Measurements from ENCODE around the gene MCOLN1.
A peak's percentile ranks its signal among the peaks of the same experiment; 100 is the strongest.
"Not testable (repeated sequence)": the region's sequence is repeated elsewhere in the genome, so short reads cannot be mapped to it uniquely, and the experiment has no call there.

MCOLN1 gene

DNA sequence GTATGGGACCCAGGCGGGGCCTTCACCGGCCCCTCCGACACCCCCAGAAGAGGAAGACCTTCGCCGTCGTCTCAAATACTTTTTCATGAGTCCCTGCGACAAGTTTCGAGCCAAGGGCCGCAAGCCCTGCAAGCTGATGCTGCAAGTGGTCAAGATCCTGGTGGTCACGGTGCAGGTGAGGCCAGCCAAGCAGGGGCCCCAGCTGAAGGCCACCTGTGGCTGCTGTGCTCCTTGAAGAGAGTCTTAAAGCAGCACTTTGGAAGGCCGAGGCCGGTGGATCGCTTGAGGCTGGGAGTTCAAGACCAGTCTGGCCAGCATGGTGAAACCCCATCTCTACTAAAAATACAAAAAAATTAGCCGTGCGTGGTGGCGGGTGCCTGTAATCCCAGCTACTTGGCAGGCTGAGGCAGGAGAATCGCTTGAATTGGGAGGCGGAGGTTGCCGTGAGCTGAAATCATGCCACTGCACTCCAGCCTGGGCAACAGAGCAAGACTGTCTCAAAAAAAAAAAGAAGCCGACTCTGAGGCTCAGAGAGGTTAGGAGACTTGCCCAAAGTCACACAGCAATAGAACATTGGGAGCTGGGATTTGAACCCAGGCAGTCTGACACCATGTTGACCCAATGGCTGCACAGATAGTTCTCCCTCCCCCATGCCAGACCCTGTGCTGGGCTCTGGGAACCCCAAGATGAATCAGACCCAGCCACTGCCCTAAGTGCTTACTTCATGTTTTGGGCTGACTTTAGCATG is 2.7 kb downstream of the MCOLN1 start:
- no peak for DNase-seq (ENCODE audit: low spot score)

DNA sequence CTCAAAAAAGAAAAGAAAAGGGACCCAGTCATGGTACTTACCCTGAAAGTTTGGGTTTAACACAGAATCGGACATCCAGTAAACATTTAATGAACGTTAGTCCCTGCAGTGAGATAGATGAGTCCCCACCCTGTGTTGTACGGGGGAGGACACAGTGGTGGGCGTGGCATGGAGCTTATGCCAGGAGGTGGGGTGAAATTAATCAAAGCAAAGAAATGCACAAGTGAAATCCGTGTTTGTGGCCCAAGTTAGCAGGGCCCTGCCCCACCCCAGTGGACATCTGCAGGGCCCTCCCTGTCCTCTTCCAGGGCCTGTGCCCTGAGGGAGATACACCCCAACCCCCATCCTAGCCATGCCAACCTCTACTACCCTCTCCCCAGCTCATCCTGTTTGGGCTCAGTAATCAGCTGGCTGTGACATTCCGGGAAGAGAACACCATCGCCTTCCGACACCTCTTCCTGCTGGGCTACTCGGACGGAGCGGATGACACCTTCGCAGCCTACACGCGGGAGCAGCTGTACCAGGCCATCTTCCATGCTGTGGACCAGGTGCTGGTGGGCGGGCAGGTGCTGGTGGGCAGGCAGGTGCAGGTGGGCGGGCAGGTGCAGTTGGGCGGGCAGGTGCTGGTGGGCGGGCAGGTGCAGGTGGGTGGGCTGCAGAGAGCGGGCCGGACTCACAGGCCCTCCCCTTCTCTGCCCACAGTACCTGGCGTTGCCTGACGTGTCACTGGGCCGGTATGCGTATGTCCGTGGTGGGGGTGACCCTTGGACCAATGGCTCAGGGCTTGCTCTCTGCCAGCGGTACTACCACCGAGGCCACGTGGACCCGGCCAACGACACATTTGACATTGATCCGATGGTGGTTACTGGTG is 3.9 kb downstream of the MCOLN1 start:
- no peak for DNase-seq (ENCODE audit: low spot score)

DNA sequence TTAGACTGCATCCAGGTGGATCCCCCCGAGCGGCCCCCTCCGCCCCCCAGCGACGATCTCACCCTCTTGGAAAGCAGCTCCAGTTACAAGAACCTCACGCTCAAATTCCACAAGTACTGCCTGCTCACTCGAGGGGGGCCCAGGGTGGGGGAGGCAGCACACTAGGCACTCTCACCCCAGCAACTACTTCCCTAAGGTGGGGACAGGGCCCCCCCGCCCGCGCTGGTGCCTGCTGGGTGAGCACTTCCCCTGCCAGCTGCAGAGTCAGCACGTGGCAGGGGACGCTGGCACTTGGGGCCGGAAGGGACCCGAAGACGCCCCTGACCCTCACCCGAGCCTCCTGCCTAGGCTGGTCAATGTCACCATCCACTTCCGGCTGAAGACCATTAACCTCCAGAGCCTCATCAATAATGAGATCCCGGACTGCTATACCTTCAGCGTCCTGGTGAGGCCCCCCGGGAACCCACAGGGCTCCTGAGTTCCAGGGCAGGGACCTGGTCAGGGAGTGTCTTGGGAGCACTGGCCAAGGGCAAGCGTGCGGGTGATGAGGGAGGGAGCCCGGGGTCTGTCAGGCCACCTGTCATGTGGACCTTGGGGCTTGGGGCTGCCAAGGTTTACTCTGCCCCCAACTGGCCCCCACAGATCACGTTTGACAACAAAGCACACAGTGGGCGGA is 5.2 kb downstream of the MCOLN1 start:
- no peak for DNase-seq (ENCODE audit: low spot score)

DNA sequence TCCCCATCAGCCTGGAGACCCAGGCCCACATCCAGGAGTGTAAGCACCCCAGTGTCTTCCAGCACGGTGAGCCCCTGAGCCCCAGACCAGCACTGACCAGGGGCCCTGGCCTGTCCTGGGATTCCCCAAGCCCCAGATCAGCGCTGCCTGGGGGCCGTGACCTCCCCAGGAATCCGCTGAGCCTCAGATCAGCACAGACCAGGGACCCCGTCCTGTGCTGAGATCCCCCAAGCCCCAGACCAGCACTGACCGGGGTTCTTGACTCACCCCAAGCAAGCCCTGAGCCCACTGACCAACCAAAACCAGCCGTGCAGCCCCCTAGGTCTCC is 5.7 kb downstream of the MCOLN1 start:
- DNase-seq (ENCODE audit: low spot score): no peak

DNA sequence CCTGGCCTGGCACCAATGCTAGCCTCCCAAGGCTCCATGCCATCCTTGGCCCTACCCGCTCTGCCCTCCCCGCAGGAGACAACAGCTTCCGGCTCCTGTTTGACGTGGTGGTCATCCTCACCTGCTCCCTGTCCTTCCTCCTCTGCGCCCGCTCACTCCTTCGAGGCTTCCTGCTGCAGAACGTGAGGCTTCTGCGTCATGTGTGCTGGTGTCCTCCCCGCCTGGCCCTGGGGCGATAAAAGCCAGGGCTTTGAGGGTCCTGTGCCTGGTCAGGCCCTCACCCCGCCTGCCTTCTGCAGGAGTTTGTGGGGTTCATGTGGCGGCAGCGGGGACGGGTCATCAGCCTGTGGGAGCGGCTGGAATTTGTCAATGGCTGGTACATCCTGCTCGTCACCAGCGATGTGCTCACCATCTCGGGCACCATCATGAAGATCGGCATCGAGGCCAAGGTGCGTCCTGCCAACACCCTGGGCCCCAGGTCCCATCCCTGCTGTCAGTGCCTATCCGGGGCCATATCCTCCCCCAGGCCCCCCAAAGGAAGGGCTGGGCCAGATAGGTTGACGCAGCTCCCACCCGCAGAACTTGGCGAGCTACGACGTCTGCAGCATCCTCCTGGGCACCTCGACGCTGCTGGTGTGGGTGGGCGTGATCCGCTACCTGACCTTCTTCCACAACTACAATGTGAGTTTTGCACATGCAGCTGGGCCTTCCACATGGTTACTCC is 6.3 kb downstream of the MCOLN1 start:
- no peak for DNase-seq (ENCODE audit: low spot score)

DNA sequence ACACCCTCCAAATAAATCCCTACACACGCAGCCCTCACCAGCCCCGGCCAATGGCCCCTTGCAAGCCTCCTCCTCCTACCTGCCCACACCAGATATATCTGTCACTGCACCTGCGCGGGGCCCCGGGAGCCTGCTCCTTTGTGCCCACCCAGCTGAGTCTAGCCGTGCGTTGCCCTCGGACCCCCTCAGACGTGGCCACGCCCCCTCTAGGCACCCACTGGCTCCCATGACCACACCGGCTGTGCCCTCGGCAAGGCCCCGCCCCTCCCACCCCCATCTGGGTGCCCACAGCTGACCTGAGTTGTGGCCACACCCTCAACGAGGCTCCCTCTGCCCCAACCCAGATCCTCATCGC is 6.8 kb downstream of the MCOLN1 start:
- no peak for DNase-seq (ENCODE audit: low spot score)

DNA sequence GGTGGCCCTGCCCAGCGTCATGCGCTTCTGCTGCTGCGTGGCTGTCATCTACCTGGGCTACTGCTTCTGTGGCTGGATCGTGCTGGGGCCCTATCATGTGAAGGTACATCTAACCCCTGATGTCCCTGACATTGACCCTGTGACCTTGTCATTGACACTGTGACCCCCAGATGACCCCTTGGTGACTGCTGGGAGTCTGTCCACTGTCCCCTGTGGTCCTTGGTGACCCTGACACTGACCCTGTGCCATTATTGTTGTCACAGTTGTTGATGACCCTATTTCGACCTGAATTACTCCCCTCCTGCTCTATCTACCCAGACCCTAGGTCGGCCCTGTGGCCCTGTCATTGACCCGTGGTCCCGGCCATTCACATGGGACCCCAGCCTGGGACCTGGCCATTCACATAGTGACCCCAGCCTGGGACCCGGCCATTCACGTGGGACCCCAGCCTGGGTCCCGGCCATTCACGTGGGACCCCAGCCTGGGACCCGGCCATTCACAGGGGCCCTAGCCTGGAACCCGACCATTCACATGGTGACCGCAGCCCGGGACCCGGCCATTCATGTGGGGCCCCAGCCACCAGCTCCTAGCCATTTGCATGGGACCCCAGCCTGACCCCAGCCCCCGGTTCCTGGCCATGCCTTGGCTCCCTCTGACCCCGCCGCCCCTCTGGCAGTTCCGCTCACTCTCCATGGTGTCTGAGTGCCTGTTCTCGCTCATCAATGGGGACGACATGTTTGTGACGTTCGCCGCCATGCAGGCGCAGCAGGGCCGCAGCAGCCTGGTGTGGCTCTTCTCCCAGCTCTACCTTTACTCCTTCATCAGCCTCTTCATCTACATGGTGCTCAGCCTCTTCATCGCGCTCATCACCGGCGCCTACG is 7.4 kb downstream of the MCOLN1 start:
- no peak for DNase-seq (ENCODE audit: low spot score)

DNA sequence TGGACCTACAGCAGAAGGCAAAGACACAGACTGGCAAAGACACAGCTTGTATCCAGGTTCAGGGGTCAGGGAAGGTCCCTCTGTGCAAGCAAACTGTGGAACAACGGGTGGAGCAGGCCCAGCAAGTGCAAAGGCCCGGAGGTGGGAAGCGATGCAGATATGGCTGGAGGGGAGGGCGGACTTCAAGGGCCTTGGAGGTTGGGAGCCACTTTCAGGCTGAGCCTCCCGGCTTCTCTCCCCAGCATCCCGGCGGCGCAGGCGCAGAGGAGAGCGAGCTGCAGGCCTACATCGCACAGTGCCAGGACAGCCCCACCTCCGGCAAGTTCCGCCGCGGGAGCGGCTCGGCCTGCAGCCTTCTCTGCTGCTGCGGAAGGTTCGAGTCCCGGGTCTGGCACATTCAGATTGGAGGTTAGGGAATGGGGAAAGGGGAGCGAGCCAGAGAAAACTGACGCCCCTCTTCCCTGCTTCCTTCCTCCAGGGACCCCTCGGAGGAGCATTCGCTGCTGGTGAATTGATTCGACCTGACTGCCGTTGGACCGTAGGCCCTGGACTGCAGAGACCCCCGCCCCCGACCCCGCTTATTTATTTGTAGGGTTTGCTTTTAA is 11.0 kb downstream of the MCOLN1 start:
- DNase-seq (ENCODE audit: low spot score): no peak

DNA sequence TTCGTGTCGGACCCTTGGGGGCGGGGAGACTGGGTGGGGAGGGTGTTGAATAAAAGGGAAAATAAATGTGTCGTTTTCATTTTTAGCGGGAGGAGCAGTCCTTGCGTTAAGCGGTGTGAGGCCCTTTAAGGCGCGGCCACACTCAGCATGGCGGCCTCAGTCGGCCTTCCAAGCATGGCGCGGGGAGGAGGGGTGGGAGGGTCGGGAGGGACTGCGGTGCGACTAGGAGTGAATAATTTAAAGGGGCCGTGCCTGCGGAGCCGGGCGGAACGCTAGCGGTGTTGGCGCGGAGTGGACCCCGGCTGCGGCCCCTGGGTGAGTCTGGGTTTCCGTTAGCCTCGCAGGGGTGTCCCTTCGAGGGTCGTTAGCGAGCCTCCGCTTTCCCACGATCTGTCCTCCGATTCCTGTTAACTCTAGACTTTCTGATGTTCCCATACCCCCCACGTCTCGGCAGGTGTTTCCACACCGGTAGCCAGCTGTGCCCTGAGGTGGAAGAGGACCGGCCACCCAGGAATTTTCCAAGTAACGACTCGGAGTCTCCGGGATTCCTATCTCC is 11.6 kb downstream of the MCOLN1 start:
- DNase-seq (ENCODE audit: low spot score): peak; percentile 73

DNA sequence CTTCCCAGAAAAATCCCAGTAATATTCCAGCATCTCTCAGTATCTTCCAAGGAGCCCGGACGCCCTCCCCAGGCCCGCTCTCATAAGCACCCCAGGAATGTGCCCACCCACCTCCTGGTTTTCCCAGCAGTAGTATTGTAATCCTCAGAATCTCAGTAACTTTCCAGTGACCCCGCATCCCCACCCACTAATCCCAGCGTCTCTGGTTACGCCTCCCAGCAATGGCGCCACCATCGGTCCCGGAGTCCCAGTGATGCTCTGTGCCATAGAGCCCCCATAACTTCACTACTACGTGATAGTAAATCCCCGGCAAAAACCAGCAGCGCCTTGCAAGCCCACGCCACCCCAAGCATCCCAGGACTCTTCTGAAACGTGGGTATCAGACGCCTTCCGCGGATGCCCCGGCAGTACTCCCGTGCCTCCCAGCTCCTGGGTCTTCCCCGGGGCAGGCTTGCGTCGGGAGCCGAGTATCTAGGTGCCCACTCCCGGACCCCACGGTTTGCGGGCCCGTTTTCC is 12.2 kb downstream of the MCOLN1 start:
- peak; percentile 53 for DNase-seq (ENCODE audit: low spot score)

DNA sequence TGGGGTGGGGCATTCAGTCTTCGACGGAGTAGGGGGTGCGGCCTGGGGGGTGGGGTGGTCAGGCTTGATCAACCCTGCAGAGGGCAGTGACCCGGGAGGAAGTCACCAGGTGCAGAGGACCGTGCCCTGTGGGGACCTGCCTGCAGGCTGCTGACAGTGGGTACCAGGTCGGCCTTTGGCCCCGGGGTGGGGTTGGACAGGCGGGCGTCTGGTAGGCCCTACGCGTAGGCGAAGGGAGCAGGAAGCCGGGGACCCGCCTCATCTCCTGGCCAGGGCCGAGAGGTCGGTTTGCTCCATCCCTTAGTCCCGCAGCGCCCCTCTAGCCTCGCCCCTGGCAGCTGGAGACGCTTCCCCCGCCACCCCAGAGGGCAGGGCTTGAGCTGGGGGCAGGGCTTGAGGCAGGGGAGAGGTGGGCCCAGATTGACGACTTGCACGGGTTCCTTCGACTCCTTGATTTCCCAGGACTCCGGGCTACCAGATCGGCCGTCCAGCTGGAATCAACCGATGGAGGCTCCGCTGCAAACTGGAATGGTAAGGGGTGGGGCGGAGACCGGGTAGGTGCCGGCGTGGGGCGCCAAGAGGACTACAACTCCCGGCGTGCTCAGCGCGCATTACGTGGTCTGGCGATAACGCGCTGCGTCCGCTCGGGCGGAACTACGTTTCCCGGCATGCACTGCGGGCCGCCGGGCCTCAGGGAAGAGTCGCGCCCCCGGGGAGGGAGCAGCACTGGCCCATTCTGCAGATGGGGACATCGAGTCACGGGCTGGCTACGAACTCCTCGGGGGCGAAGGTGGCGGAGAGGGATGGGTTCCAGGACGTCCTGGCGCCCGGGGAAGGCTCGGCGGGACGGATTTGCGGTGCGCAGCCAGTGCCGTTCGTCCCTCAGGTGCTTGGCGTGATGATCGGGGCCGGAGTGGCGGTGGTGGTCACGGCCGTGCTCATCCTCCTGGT is 12.9 kb downstream of the MCOLN1 start, which contains the start of gene PNPLA6:
TSS of gene PNPLA6 (plus strand) at position 671 of the 951 bp plus-strand sequence. CDS start at position 743, 72 bp downstream.
- DNase-seq (ENCODE audit: low spot score): peak; percentile 91

DNA sequence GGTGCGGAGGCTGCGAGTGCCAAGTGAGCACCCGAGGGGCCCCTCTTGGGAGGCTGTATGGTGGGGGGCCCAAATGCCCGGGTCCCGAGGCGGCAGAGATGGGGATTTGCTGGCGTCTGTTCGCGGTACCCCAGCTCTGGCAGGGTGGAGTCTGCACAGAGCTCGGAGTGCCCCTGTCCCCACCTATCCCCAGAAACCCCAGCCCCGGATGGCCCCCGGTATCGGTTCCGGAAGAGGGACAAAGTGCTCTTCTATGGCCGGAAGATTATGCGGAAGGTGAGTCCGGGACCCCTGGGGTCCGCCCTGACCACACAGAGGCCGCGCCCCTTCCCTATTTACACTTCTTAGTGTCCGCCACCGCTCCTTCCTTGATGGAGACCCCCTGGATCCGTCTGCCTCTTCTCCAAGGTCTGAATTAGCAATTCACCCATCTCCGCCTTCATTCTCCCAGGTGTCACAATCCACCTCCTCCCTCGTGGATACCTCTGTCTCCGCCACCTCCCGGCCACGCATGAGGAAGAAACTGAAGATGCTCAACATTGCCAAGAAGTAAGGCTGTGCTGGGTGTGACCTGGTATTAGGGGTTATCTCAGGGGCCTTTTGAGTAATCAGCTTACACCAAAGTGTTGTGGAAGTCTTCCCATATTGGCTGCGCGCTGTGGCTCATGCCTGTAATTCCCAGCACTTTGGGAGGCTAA is 13.7 kb downstream of the MCOLN1 start:
- DNase-seq (ENCODE audit: low spot score): no peak

DNA sequence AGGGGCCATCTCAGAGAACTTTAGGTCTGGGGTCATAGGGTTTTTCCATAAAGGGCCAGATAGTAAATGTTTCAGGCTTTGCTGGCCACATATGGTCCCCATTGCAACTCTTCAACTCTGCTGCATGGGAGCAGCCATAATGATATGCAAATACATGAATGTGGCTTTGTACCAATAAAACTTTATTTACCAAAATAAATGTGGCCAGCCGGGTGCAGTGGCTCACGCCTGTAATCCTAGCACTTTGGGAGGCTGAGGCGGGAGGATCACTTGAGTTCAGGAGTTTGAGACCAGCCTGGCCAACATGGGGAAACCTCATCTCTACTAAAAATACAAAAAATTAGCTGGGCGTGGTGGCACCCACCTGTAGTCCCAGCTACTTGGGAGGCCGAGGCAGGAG is 16.6 kb downstream of the MCOLN1 start:
- not testable (repeated sequence) for DNase-seq (ENCODE audit: low spot score)

DNA sequence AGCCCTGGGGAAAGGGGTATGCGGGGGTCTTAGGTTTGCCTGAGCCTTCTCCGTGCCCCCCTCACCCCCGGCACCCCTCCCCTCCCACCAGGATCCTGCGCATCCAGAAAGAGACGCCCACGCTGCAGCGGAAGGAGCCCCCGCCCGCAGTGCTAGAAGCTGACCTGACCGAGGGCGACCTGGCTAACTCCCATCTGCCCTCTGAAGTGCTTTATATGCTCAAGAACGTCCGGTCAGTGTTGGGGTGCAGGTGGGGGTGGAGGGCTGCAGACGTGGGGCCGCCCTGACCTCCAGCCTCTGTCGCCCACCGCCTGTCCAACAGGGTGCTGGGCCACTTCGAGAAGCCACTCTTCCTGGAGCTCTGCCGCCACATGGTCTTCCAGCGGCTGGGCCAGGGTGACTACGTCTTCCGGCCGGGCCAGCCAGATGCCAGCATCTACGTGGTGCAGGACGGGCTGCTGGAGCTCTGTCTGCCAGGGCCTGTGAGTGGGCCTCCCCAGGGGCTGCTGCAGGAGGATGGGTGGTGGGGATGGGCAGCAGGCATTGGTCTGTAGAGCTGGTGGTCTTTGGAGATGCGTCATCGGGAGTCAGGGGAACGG is 17.5 kb downstream of the MCOLN1 start:
- DNase-seq (ENCODE audit: low spot score): no peak

DNA sequence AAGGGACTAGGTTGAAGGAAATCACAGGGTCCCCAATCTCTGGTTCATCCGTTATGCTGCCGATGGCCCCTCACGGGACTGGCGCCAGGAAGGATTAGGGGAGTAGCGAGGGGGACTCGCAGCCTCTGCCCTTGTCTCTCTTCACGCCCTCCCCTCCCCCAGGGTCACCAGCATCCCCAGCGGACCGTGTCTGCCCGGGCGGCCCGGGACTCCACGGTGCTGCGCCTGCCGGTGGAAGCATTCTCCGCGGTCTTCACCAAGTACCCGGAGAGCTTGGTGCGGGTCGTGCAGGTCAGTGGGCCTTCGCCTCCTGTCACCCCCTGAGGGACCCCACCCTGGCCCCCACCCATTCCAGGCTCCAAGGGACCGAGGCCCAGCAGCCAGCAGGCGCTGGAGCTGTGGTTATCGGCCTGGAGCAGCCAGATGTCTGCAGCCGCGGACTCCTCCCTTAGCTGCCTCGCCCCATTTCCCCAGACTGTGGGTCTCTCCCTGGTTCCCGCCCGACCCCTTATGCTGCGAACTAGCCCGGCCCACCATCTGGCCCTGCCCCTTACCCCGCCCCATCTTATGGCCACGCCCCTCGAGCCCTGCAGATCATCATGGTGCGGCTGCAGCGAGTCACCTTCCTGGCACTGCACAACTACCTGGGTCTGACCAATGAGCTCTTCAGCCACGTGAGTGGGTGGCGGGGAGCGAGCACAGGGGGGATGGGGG is 18.5 kb downstream of the MCOLN1 start:
- DNase-seq (ENCODE audit: low spot score): no peak

DNA sequence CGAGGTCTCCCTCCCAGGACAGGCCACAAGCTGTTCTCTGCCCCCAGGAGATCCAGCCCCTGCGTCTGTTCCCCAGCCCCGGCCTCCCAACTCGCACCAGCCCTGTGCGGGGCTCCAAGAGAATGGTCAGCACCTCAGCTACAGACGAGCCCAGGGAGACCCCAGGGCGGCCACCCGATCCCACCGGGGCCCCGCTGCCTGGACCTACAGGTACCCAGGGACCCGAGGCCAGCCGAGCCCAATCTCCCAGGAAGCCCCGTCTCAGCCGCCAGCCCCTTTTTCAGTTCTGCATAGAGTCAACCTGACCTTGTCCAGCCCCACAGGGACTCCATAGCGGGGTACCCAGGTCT is 19.0 kb downstream of the MCOLN1 start:
- DNase-seq (ENCODE audit: low spot score): no peak

DNA sequence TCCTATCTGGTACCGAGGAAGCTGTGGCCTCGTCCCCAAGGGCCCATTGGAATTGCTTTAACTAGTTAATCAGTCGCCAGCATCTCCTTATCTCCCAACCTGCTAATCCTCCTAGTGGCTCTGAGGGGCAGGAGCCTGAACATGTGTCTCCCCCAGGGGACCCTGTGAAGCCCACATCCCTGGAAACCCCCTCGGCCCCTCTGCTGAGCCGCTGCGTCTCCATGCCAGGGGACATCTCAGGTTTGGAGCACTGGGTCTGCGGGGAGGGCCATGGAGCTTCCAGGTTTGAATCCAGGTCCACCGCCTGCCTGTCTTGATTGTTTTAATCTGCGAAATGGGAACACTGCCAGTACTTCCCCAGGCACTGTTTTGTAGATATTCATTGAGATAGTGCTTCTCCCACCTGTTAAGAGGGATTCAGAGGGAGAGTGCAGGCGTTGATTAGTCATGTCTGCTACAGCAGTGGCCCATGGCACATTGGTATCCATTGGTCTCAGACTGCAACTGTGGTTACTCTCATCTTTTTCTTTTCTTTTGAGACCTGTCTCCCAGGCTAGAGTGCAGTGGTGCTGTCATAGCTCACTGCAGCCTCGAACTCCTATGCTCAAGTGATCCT is 19.5 kb downstream of the MCOLN1 start:
- no peak for DNase-seq (ENCODE audit: low spot score)
